Sigmoid colon (tissue), 7 donors: Measurements from ENCODE around the gene CPA3. TPM values are rescaled to one million over a fixed set of nuclear protein-coding genes. Genes with fewer than 3 reads are reported as not detected.

Source experiments
- DNase-seq: peaks from one replicate; pipeline ENCODE4 v3.0.0-alpha.2; 2019
- H3K27ac ChIP-seq, 4 donors: fragments of 200-600 bp; sonication (generic); one replicate each; pipeline ENCODE4 v1.5.1; 2016 to 2019; ENCODE audit warnings: mild to moderate bottlenecking in 1 of 4
- H3K27me3 ChIP-seq, 3 donors: fragments of 200-600 bp; sonication (generic); one replicate each; pipeline ENCODE4 v1.5.1; 2019; ENCODE audit warnings: mild to moderate bottlenecking in 1 of 3
- H3K36me3 ChIP-seq, 4 donors: fragments of 200-600 bp; sonication (generic); one replicate each; pipeline ENCODE4 v1.5.1; 2016 to 2019
- H3K4me1 ChIP-seq, 4 donors: fragments of 200-600 bp; sonication (generic); one replicate each; pipeline ENCODE4 v1.5.1; 2017 to 2019
- H3K4me3 ChIP-seq, 4 donors: fragments of 200-600 bp; sonication (generic); one replicate each; pipeline ENCODE4 v1.5.1; 2017 to 2019; ENCODE audit warnings: mild to moderate bottlenecking in 2 of 4, moderate library complexity in 1 of 4
- H3K9me3 ChIP-seq, 4 donors: fragments of 200-600 bp in 3 of 4; sonication (generic) in 3 of 4; one replicate each; pipeline versions ENCODE4 v1.5.1 to v1.6.1; 2013 to 2019
- CTCF ChIP-seq, 4 experiments: fragments of 450-650 bp in 3 of 4; fragments of 200-600 bp in 1 of 4; IDR thresholded peaks; one replicate each; pipeline ENCODE4 v1.5.1; 2016 to 2019; ENCODE audit warnings: antibody characterized with exemption in 4 of 4, mild to moderate bottlenecking in 3 of 4, moderate library complexity in 2 of 4
- EP300 ChIP-seq, 4 donors: sonication (generic); formaldehyde crosslinking; IDR thresholded peaks; one replicate each; pipeline ENCODE4 v1.6.1; 2017; ENCODE audit warnings: antibody characterized with exemption in 4 of 4
- POLR2A ChIP-seq, 2 donors: fragments of 450-650 bp; IDR thresholded peaks; one replicate each; pipeline ENCODE4 v1.6.1; 2016; ENCODE audit warnings: antibody characterized with exemption in 2 of 2, mild to moderate bottlenecking in 2 of 2, moderate library complexity in 2 of 2
- POLR2AphosphoS5 ChIP-seq, 4 donors: sonication (generic); formaldehyde crosslinking; IDR thresholded peaks; one replicate each; pipeline ENCODE4 v1.6.1; 2017; ENCODE audit warnings: antibody characterized with exemption in 4 of 4
- WGBS, 2 donors: extraction: QIAGEN DNeasy Blood & Tissue Kit; methylation state at CpG; one replicate each; pipeline ENCODE4 v1.1.7; 2013; 5-methylcytosine and 5-hydroxymethylcytosine counted together
- intact Hi-C: fragments of 100-400 bp; cut with DNase I; formaldehyde crosslinking; loops from one replicate; pipeline ENCODE4 v1.15.1; 2023
- polyA plus RNA-seq, 3 donors: library from polyadenylated mRNA; stranded (reverse); fragments of 200-250 nt; gene quantifications; one replicate each; pipeline ENCODE4 v1.2.3, GENCODE V29; 2013
- total RNA-seq, 4 donors: library from RNA; depleted of rRNA; stranded (reverse); fragments of >200 nt; gene quantifications; one replicate each; pipeline ENCODE4 v1.1.0, GENCODE V29; 2016
- donor health status: healthy with polysubstance abuse.
- donor health status: Bipolar disorder and iron deficiency.
- donor health status: healthy.

The CPA3 gene
- total and polyA plus RNA-seq, 7 donors = 1.1 to 15.7 (median 3.0) TPM

- WGBS, 2 donors = 73 to 80% methylated on average over 2 of the region's 2 CpGs
- no peak for DNase-seq
- H3K27ac ChIP-seq = no peak overlapping the region
- no peaks in the 10 kb centered on the region for H3K36me3 ChIP-seq
- no peaks in the 10 kb centered on the region for H3K9me3 ChIP-seq
- no peak overlapping the region for H3K4me3 ChIP-seq
- TF ChIP-seq POLR2A (IDR thresholded peaks at IDR 0.05) (no peak), EP300 (IDR thresholded peaks at IDR 0.05) (no peak), POLR2AphosphoS5 (IDR thresholded peaks at IDR 0.05) (no peak), CTCF (IDR thresholded peaks at IDR 0.05) (no peak)
- H3K4me1 ChIP-seq = no peaks in the 10 kb centered on the region
- no peaks in the 10 kb centered on the region for H3K27me3 ChIP-seq
- intact Hi-C loops = no loop called here
Measured at GRCh38 chr3:148889828-148890227, 24.7 kb downstream of the CPA3 start.

GRCh38 chr3:148896062-148896461 lies 31.0 kb downstream of the CPA3 start:
- no peaks in the 10 kb centered on the region for H3K9me3 ChIP-seq
- no peak overlapping the region for H3K27ac ChIP-seq
- DNase-seq = no peak
- WGBS, 2 donors = 35 to 71% methylated on average over 3 of the region's 3 CpGs
- no peak for TF ChIP-seq EP300 (IDR thresholded peaks at IDR 0.05)
- TF ChIP-seq CTCF (IDR thresholded peaks at IDR 0.05) = no peak
- no peak for TF ChIP-seq POLR2AphosphoS5 (IDR thresholded peaks at IDR 0.05)
- TF ChIP-seq POLR2A (IDR thresholded peaks at IDR 0.05) = no peak
- no peaks in the 10 kb centered on the region for H3K36me3 ChIP-seq
- H3K27me3 ChIP-seq = no peaks in the 10 kb centered on the region
- intact Hi-C loops = no loop called here
- H3K4me3 ChIP-seq = no peak overlapping the region
- no peaks in the 10 kb centered on the region for H3K4me1 ChIP-seq

DNA sequence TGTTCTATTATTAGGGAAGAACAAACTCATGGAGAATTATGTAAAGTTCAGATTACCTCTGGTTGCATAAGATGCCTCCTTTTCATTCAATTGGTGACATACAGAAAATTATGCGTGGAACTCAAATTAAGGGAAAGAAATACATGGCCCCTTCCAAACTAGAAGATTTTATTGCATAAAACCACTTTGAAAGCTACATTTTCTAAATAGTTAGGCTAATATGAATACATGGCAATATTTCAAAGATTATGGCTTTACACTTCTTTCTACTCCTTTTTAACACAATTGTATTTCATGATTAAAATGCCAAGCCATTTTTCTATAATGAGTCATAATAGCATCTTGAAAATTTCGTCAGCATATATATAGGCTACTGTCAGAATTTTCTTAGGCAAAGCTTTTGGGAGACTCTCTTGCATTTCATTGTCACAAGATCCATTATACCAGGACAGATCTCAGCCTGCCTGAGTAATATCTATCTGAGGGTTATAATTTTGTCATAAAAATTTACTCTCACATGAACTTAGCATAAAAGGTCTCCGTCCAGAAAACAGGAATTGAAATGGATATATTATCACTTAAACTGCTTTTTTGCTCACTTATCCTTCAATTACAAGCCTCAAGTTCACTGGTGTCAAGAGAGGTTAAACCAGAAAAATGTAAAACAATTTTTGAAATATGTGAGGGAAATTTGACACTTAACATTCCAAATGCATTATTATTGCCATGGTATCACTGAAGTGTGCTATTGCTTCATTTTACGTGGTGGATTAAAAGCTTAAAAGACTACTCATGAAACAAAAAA lies 37.1 kb downstream of the CPA3 start:
- no peaks in the 10 kb centered on the region for H3K36me3 ChIP-seq
- no peaks in the 10 kb centered on the region for H3K9me3 ChIP-seq
- WGBS, 2 donors = 72 to 78% methylated on average over 4 of the region's 4 CpGs
- no peaks in the 10 kb centered on the region for H3K4me1 ChIP-seq
- no peak for DNase-seq
- no peaks in the 10 kb centered on the region for H3K27me3 ChIP-seq
- intact Hi-C loops = no loop called here
- H3K4me3 ChIP-seq = no peak overlapping the region
- TF ChIP-seq EP300 (IDR thresholded peaks at IDR 0.05) (no peak), CTCF (IDR thresholded peaks at IDR 0.05) (no peak), POLR2A (IDR thresholded peaks at IDR 0.05) (no peak), POLR2AphosphoS5 (IDR thresholded peaks at IDR 0.05) (no peak)
- no peak overlapping the region for H3K27ac ChIP-seq

DNA sequence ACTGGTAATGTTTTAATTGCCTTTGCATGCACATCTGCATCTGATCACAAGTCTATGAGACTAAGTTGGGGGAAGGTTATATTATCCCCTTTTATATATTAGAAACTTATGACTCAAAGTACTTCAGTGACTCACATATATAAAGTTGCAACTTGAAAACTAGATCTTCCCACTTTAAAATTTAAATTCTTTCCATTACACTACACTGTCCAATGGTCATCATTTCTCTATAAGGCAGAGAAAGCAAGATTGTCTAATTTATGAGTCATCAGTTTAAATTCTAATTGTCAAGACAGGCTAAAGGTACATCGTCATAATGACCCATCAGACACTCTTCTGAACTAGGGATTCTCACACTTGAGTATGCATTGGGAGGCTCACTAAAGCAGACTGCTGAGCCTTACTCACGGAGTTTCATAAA lies 37.9 kb downstream of the CPA3 start:
- Histone ChIP-seq H3K4me1 (no peaks in the 10 kb centered on the region), H3K4me3 (no peak overlapping the region), H3K36me3 (no peaks in the 10 kb centered on the region), H3K9me3 (no peaks in the 10 kb centered on the region), H3K27me3 (no peaks in the 10 kb centered on the region), H3K27ac (no peak overlapping the region)
- DNase-seq = no peak
- intact Hi-C loops = no loop called here
- no peak for TF ChIP-seq CTCF (IDR thresholded peaks at IDR 0.05)
- no peak for TF ChIP-seq POLR2AphosphoS5 (IDR thresholded peaks at IDR 0.05)
- no peak for TF ChIP-seq POLR2A (IDR thresholded peaks at IDR 0.05)
- TF ChIP-seq EP300 (IDR thresholded peaks at IDR 0.05) = no peak
- WGBS, 2 donors = 67 to 83% methylated on average over 2 of the region's 2 CpGs

DNA sequence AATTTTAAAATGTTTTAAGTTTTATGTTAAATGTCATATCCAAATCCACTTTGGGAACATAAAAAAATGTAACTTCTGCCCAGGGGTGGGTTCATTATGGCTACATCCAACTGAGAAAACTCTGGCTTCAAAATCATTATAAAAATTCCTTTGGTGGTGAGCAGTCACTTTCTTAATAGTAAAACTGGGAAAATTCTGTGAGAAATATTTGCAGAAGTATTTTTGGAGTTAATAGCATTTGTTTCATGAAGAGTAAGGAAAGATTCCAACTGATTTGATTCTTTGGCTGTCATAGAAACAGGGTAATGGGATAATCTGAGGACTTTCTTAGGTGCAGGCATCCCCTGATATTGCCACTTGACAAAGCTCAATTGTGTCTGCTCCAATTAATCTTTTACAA lies 38.8 kb downstream of the CPA3 start:
- intact Hi-C loops = no loop called here
- Histone ChIP-seq H3K4me1 (no peaks in the 10 kb centered on the region), H3K9me3 (no peaks in the 10 kb centered on the region), H3K4me3 (no peak overlapping the region), H3K27me3 (no peaks in the 10 kb centered on the region), H3K36me3 (no peaks in the 10 kb centered on the region), H3K27ac (no peak overlapping the region)
- TF ChIP-seq POLR2A (IDR thresholded peaks at IDR 0.05) = no peak
- no peak for TF ChIP-seq POLR2AphosphoS5 (IDR thresholded peaks at IDR 0.05)
- TF ChIP-seq EP300 (IDR thresholded peaks at IDR 0.05) = no peak
- TF ChIP-seq CTCF (IDR thresholded peaks at IDR 0.05) = no peak
- no peak for DNase-seq
